HG03108 (cell line): ENCODE data around the gene VSTM1.

ENCODE experiments used
- ATAC-seq: cut with Tn5 transposase; IDR thresholded peaks from one replicate; pipeline ENCODE4 v1.9.1; 2021; ENCODE audit warnings: moderate library complexity; ENCODE audit not compliant: unreplicated experiment

The VSTM1 gene

DNA sequence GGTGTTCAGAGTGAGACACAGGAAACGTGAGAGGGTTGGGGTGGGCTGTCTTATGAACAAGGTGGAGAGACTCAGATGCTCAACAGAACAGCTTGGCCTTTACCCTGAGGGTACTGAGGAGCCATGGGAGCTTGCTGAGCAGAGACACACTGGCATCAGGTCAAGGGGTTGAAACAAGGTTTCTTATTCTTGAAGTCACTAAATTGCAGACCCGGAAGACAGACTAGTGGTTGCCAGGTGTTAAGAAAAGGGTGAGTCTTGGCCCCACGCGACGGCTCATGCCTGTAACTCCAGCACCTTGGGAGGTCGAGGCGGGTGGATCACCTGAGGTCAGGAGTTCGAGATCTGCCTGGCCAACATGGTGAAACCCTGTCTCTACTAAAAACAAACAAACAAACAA is 49.8 kb downstream of the VSTM1 start:
- ATAC-seq: no peak

DNA sequence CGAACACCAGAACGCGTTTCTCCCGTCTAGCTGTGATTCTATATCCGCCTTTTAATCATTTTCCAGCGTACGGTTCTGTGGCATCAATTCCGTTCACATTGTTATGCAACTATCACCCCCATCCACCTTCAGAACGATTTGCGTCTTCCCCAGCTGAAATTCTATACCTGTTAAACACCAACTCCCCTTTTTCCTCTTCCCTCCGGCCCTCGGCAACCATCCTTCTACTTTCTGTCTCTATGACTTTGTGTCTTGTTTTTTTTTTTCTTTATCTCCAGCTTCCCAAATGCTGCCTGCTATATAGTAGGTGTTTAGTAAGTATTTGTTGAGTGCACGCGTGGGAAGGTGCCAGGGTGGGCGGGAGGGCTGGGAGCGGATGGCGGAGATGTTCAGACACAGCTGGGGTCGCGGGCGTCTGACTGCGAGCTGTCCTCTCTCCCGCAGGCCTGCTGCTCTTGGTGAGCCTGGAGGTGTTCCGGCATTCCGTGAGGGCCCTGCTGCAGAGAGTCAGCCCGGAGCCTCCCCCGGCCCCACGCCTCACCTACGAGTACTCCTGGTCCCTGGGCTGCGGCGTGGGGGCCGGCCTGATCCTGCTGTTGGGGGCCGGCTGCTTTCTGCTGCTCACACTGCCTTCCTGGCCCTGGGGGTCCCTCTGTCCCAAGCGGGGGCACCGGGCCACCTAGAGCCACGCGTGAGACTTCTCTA is 52.0 kb downstream of the VSTM1 start:
- ATAC-seq: no peak

DNA sequence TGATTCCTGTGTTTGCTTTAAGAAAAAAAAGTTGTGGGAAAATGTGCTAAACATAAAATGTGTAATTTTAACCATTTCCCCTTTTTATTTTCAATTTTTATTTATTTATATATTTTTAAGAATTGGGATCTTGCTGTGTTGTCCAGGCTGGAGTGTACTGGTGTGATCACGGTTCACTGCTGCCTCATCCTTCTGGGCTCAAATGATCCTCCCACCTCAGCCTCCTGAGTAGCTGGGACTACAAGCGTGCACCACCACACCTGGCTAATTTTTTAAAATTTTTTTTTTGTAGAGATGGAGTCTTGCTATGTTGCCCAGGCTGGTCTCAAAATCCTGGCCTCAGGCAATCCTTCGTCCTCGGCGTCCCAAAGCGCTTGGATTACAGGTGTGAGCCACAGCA is 53.2 kb downstream of the VSTM1 start:
- no peak for ATAC-seq

DNA sequence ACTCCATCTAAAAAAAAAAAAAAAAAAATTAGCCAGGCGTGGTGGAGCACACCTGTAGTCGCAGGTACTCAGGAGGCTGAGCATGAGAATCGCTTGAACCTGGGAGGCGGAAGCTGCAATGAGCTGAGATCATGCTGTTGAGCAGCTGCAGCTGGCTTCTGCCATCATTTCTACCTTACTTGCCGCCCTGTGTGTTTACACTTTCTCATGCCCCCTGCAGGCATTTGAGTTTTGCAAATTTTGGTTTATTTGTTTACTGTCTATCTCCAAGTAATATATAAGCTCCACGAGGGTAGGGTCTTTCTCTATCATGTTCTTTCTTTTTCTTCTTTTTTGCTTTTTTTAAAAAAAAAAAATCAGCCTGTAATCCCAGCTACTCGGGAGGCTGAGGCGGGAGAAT is 54.3 kb downstream of the VSTM1 start:
- no peak for ATAC-seq

DNA sequence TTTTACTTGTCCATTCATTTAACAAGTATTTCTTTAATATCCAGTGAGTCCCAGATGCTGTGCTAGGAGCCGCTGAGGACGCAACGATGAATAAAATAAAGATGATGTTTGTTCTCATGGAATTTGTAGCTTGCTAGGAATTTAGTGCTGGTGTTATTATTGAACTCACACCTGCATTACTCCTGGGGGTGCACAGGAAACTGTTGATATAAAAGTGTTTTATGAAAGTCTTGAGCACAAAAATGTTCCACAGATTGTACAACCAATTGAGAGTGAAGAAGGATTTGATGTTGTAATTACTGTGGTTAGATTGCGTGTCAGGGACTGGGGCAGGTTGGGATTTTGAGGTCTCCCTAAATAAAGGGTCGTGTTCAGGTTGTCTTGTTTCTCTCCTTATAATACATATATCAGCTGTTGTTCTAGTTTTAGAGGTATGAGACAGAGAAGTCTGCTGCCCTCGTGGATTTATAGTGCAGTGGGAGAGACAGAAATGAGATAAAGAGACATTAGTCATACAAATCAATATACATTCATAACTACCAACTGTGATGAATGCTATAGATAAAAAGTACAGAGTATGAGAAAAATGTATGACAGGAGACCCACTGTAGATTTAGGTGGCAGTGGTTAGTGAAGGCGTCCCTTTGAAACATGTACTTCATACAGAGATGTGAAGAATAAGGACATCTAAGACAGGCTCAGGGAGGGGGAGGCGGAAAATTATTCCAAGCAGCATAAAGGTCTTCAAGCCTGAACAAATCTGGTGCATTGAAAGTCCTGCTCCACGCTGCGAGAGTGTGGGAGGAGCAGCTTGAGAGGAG is 61.0 kb downstream of the VSTM1 start:
- no peak for ATAC-seq

DNA sequence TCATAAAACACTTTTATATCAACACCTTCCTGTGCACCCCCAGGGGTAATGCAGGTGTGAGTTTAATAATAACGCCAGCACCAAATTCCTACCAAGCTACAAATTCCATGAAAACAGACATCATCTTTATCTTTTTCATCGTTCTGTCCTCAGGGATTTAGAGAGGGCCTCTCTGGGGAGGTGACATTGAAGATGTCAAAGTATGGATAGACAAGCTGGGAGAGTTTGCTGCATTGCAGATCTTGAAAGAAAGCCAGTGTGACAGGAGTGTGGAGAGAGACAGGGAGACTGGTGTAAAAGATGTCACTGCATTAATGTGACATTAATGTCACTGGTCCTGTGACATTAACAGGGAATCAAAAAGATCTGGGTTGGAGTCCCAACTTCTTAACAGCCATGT is 62.2 kb downstream of the VSTM1 start:
- ATAC-seq: no peak

DNA sequence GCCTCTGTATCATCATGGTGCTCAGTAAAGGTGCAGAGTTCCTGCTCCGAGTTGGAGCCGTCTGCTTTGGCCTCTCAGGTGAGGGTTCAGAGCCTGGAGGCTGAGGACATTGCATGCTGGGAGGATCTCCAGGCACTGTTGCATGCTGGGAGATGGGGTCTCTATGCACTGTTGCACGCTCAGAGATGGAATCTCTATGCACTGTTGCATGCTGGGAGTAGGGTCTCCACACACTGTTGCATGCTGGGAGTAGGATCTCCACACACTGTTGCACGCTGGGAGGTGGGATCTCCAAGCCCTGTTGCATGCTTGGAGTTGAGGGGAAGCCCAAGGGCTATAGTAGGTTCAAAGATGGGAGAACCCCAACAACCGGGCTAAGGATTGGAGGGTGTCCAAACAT is 64.0 kb downstream of the VSTM1 start:
- no peak for ATAC-seq

DNA sequence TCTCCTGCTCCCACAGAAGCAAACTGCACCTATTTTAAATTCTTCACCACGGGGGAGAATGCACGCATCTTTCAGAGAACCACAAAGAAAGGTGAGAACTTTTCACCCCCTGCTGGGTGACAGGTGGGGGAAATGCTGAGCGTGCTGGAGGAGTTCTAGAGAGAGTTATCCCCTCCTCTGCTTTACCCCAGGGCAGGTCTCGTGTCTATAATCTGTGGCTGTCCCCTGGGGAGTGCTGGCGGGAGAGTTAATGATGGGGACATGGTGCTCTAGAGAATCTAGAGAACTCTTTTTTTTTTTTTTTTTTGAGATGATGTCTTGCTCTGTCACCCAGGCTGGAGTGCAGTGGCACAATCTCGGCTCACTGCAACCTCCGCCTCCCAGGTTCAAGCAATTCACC is 65.5 kb downstream of the VSTM1 start:
- ATAC-seq: no peak

DNA sequence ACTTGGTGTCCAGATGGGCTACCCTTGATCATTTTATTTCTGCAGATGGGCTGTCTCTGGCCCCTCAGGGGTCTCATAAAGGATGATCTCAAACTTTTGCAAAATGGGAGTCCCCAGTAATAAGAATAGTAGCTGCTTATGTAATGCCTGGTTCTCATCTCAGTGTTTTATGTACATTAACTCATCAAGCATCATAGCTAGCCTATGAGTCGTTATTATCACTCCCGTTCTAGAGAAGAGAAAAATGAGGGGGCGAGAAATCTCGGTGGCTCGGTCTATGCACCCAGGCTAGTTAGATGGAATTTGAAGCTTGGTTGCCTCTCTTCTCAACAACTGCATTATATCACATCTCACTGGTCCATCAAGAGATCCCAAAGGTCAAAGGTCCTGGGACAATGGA is 68.9 kb downstream of the VSTM1 start:
- ATAC-seq: no peak

DNA sequence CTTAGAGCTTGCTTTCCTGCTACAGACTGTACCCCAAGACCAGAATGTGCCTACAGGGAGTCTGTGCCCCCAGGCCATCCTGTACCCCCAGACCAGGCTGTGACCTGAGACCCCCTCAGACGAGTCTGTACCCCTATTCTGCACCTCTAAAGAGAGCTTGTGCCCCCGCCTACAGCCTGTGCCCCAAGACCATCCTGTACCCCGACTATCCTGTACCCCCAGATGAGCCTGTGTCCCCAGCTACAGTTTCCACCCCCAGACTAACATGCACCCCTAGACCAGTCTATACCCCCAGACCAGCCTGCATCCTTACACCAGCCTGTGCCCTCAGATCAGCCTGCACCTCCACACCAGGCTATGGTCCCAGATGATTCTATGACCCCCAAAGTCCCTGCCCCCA is 70.2 kb downstream of the VSTM1 start:
- no peak for ATAC-seq

DNA sequence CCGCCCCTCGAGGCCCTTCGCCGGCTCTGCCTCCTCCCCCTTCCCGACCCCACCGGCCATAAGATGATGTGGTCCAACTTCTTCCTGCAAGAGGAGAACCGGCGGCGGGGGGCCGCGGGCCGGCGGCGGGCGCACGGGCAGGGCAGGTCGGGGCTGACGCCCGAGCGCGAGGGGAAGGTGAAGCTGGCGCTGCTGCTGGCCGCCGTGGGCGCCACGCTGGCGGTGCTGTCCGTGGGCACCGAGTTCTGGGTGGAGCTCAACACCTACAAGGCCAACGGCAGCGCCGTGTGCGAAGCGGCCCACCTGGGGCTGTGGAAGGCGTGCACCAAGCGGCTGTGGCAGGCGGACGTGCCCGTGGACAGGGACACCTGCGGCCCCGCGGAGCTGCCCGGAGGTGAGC is 70.9 kb downstream of the VSTM1 start:
- ATAC-seq: no peak

DNA sequence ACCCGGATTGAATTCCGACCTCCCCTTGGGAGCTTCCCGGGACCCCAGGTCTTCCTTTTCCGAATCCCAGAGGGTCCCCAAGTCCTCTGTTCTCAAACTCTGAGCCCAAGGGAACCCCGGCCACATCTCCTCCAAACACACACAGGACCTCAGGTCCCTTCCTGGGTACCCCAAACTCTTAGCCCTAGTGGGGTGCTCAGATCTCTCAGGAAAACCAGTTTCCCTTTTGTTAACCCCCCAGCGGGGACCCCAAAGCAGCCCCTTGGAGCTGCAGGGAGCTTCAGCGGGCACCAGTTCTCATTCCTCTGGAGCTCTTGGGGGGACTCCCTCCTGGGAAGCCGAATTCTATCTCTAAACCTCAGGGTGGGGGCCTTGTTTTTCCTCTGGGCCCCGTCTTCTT is 71.5 kb downstream of the VSTM1 start:
- no peak for ATAC-seq

DNA sequence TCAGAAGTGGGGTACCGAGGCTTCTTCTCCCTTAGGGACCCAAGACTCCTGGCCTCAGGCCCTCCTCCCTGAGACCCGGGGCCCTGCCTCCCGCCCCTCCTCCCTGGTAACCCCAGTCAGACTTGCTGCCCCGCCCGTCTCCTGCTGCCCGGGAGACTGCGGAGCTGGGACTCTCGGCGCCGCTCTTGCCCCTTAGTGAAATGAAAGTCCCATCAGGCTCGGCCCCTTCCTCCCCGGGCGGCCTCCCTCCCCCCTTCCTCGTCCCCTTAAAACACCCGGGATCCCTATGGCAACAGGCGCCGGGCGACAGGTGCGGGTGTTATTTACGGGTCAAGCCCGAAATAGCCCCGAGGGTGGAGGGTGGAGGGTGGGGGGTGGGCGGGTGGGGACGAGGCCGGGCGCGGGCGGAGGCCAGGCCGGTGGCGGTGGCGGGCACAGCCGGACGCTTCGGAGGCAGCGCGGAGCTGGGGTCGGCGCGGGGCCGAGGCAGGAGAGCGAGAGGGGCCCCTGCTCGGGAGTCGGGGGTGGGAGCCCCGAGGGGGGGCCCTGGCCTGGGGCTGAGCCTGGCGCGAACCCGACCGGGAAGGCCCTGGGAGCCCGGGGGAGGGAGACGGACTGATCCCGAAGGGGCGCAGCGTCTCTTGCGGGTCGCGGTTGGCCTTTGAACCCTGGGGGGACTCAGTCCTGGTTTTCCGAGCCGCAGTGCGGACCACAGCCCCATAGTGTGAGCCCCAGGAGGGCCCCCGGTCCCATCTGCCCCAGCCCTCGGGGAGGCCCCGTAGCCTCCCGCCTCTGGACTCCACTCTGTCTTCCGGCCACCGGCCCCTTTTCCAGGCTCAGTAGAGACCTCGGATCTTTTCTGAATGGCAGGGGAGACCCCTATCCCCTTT is 72.2 kb downstream of the VSTM1 start, which contains the start of gene CACNG6:
Gene CACNG6 (plus strand): TSS at position 414 of the 890 bp plus-strand sequence. CDS start 1,241 bp downstream, outside the sequence.
- ATAC-seq: no peak
